HG03135 (cell line): ENCODE data around the gene MUC5AC.
"Not testable (repeated sequence)": the region's sequence is repeated elsewhere in the genome, so short reads cannot be mapped to it uniquely, and the experiment has no call there.

ENCODE experiments used
- ATAC-seq: cut with Tn5 transposase; IDR thresholded peaks from one replicate; pipeline ENCODE4 v1.9.1; 2021; ENCODE audit warnings: mild to moderate bottlenecking, moderate library complexity; ENCODE audit not compliant: unreplicated experiment

MUC5AC gene

GRCh38 chr11:1175461-1176223, 17.9 kb downstream of the MUC5AC start:
- ATAC-seq: no peak

- no peak for ATAC-seq
Observed at GRCh38 chr11:1176224-1177019, 18.7 kb downstream of the MUC5AC start.

- ATAC-seq: no peak
Observed at GRCh38 chr11:1177020-1177770, 19.4 kb downstream of the MUC5AC start.

GRCh38 chr11:1177771-1178090, 20.0 kb downstream of the MUC5AC start:
- no peak for ATAC-seq

- no peak for ATAC-seq
Observed at GRCh38 chr11:1178201-1178885, 20.6 kb downstream of the MUC5AC start.

- no peak for ATAC-seq
Observed at GRCh38 chr11:1178906-1179305, 21.2 kb downstream of the MUC5AC start.

- no peak for ATAC-seq
Observed at GRCh38 chr11:1179641-1180040, 21.9 kb downstream of the MUC5AC start.

GRCh38 chr11:1180171-1180570, 22.4 kb downstream of the MUC5AC start:
- no peak for ATAC-seq

GRCh38 chr11:1180947-1181391, 23.2 kb downstream of the MUC5AC start:
- no peak for ATAC-seq

DNA sequence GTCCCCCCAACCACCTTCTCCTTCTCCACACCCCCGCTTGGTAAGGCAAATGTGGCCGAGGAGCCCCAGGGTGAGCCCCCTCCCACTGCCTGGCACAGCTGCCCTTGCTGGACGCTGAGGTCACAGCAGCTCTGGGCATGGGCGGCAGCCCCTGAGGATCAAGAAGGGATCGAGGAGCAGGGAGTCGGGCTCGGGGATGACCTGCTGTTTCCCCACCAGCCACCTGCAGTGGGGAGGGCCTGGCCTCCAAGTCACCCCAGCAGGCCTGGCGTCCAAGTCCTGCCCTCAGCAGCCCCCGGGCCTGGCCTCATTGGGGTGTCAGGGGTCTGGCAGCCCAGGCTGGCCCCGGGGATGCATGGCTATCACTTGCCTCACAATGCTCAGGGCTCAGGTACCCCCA, 23.7 kb downstream of the MUC5AC start:
- no peak for ATAC-seq

- ATAC-seq: no peak
Observed at GRCh38 chr11:1181853-1182535, 24.2 kb downstream of the MUC5AC start.

GRCh38 chr11:1184139-1184538, 26.4 kb downstream of the MUC5AC start:
- ATAC-seq: not testable (repeated sequence)

DNA sequence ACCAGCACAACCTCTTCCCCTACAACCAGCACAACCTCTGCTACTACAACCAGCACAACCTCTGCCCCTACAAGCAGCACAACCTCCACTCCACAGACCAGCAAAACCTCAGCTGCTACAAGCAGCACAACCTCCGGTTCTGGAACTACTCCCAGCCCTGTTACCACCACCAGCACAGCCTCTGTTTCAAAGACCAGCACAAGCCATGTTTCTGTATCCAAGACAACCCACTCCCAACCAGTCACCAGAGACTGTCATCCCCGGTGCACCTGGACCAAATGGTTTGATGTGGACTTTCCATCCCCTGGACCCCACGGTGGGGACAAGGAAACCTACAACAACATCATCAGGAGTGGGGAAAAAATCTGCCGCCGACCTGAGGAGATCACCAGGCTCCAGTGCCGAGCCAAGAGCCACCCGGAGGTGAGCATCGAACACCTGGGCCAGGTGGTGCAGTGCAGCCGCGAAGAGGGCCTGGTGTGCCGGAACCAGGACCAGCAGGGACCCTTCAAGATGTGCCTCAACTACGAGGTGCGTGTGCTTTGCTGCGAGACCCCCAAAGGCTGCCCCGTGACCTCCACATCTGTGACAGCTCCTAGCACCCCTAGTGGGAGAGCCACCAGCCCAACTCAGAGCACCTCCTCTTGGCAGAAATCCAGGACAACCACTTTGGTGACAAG, 30.8 kb downstream of the MUC5AC start:
- not testable (repeated sequence) for ATAC-seq

GRCh38 chr11:1189816-1190215, 32.1 kb downstream of the MUC5AC start:
- ATAC-seq: not testable (repeated sequence)

DNA sequence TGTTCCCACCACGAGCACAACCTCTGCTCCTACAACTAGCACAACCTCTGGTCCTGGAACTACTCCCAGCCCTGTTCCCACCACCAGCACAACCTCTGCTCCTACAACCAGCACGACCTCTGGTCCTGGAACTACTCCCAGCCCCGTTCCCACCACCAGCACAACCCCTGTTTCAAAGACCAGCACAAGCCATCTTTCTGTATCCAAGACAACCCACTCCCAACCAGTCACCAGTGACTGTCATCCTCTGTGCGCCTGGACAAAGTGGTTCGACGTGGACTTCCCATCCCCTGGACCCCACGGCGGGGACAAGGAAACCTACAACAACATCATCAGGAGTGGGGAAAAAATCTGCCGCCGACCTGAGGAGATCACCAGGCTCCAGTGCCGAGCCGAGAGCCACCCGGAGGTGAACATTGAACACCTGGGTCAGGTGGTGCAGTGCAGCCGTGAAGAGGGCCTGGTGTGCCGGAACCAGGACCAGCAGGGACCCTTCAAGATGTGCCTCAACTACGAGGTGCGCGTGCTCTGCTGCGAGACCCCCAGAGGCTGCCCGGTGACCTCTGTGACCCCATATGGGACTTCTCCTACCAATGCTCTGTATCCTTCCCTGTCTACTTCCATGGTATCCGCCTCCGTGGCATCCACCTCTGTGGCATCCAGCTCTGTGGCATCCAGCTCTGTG, 34.2 kb downstream of the MUC5AC start:
- not testable (repeated sequence) for ATAC-seq

- ATAC-seq: no peak
Observed at GRCh38 chr11:1192741-1193325, 35.1 kb downstream of the MUC5AC start.

DNA sequence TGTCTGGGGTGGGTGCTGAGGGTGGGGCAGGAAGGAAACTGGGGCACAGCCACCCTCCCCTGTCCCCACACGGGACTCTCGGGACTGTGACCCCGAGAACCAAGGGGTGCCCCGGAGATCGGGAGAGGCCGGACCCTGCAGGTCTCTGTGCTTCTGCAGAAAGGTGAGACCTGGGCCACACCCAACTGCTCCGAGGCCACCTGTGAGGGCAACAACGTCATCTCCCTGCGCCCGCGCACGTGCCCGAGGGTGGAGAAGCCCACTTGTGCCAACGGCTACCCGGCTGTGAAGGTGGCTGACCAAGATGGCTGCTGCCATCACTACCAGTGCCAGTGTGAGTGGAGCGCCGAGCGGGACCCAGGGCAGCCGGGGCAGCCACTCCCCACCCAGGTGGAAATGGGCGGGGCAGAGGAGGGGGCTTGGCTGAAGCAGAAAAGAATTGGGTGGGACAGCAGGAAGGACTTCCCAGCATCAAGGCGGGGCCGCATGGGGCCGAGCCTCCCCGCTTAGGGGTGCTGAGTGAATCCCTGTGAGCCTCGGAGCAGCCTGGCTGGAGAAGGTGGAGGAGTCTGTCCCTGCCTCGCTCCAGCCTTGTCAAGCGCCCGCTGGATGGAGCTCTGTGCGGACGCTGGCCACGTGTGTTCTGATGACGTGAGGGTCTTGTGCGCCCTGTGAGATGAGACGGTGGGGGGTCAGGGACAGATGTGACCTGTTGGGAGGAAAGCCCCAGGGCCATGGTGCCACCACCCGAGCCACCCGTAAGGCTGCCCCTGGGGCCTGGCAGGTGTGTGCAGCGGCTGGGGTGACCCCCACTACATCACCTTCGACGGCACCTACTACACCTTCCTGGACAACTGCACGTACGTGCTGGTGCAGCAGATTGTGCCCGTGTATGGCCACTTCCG, 35.8 kb downstream of the MUC5AC start:
- no peak for ATAC-seq
